Measurements from ENCODE around the gene CCDC157. TPM values are rescaled to one million over a fixed set of nuclear protein-coding genes. Genes with fewer than 3 reads are reported as not detected.

The CCDC157 gene
- total and polyA plus RNA-seq, 10 of the 15 experiments (the other 5 are each of a cell fraction or from before 2014, with no cell fraction given) = 0.10 to 2.8 (median 1.2) TPM

DNA sequence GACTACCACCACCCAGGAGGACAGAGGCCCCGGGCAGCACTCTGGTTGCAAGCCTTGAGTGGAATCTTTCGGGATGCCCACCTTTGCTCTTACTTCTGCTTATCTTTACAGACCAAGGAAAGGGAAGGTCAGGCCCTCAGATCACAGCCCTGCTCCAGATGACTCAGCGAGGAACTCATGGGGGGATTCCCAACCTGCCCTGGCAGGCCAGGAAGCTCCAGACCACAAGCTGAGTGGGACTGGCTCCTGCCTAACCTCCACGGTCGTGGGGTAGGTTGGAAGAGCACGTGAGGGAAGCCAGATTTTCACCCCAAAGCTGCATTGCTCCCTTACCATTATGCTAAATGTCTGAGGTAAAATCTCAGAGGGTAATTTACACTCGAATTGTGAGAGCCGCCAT lies 41.9 kb upstream of the CCDC157 start (continued):
- TF ChIP-seq, protein P1, sequence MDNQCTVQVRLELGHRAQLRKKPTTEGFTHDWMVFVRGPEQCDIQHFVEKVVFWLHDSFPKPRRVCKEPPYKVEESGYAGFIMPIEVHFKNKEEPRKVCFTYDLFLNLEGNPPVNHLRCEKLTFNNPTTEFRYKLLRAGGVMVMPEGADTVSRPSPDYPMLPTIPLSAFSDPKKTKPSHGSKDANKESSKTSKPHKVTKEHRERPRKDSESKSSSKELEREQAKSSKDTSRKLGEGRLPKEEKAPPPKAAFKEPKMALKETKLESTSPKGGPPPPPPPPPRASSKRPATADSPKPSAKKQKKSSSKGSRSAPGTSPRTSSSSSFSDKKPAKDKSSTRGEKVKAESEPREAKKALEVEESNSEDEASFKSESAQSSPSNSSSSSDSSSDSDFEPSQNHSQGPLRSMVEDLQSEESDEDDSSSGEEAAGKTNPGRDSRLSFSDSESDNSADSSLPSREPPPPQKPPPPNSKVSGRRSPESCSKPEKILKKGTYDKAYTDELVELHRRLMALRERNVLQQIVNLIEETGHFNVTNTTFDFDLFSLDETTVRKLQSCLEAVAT (IDR thresholded peaks at IDR 0.05) = peak; percentile 48
- TF ChIP-seq IKZF2 (IDR thresholded peaks at IDR 0.05) (peak; percentile 97), MTA3 (IDR thresholded peaks at IDR 0.05; ENCODE audit: borderline replicate concordance, low read length) (peak; percentile 46; the same call in 1 of the 2 replicates), ATF7 (IDR thresholded peaks at IDR 0.05; ENCODE audit: low read depth) (peak; percentile 35; the same call in 1 of the 2 replicates), POLR2A (IDR thresholded peaks at IDR 0.05; ENCODE audit: low read depth, low read length) (no peak), CBFB (IDR thresholded peaks at IDR 0.05; ENCODE audit: low read depth) (peak; percentile 42; the same call in 1 of the 2 replicates), BCL11A (IDR thresholded peaks at IDR 0.05; ENCODE audit: low read depth, low read length) (peak; percentile 62; the same call in 1 of the 2 replicates), NFIC (IDR thresholded peaks at IDR 0.05; ENCODE audit: low read depth, low read length) (peak; percentile 79), GATAD2B (conservative IDR thresholded peaks at IDR 0.05; ENCODE audit: low read depth) (peak; percentile 40; the same call in 1 of the 2 replicates), JUNB (IDR thresholded peaks at IDR 0.05) (peak; percentile 59), RCOR1 (conservative IDR thresholded peaks at IDR 0.05; ENCODE audit: low read depth, low read length) (no peak), CHD4 (IDR thresholded peaks at IDR 0.05) (no peak), EED (IDR thresholded peaks at IDR 0.05; ENCODE audit: low read depth) (peak; percentile 99), SUPT20H (IDR thresholded peaks at IDR 0.05; ENCODE audit: borderline replicate concordance, control insufficient read depth, low read depth, low read length) (no peak)
- TF ChIP-seq, protein P2, sequence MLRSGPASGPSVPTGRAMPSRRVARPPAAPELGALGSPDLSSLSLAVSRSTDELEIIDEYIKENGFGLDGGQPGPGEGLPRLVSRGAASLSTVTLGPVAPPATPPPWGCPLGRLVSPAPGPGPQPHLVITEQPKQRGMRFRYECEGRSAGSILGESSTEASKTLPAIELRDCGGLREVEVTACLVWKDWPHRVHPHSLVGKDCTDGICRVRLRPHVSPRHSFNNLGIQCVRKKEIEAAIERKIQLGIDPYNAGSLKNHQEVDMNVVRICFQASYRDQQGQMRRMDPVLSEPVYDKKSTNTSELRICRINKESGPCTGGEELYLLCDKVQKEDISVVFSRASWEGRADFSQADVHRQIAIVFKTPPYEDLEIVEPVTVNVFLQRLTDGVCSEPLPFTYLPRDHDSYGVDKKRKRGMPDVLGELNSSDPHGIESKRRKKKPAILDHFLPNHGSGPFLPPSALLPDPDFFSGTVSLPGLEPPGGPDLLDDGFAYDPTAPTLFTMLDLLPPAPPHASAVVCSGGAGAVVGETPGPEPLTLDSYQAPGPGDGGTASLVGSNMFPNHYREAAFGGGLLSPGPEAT (IDR thresholded peaks at IDR 0.05; ENCODE audit: low read depth) = peak; percentile 93
- TF ChIP-seq, protein P3, sequence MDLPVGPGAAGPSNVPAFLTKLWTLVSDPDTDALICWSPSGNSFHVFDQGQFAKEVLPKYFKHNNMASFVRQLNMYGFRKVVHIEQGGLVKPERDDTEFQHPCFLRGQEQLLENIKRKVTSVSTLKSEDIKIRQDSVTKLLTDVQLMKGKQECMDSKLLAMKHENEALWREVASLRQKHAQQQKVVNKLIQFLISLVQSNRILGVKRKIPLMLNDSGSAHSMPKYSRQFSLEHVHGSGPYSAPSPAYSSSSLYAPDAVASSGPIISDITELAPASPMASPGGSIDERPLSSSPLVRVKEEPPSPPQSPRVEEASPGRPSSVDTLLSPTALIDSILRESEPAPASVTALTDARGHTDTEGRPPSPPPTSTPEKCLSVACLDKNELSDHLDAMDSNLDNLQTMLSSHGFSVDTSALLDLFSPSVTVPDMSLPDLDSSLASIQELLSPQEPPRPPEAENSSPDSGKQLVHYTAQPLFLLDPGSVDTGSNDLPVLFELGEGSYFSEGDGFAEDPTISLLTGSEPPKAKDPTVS (IDR thresholded peaks at IDR 0.05; ENCODE audit: low read depth, low read length) = no peak
